A204.1 (cell line): Measurements from ENCODE around the gene APRT.

Source experiments
- FAIRE-seq: peaks from 2 replicates; lab custom pipeline; 2012; peaks lifted over from hg19 to GRCh38; lab: Jason Lieb, UNC

The APRT gene

GRCh38 chr16:88822281-88823040 is 10.7 kb upstream of the APRT start:
- no peak for FAIRE-seq

- FAIRE-seq = no peak
These were observed 9.6 kb upstream of the APRT start for GRCh38 chr16:88821168-88821850.

- FAIRE-seq = no peak
These were observed 8.8 kb upstream of the APRT start for GRCh38 chr16:88820385-88821025.

GRCh38 chr16:88819126-88819525 is 7.4 kb upstream of the APRT start:
- FAIRE-seq = no peak

- no peak for FAIRE-seq
These were observed 6.8 kb upstream of the APRT start for GRCh38 chr16:88818575-88818874.

- FAIRE-seq = no peak
These were observed 6.3 kb upstream of the APRT start for GRCh38 chr16:88817785-88818574.

- FAIRE-seq = no peak
These were observed 5.2 kb upstream of the APRT start for GRCh38 chr16:88816736-88817535.

GRCh38 chr16:88815901-88816589 is 4.3 kb upstream of the APRT start:
- FAIRE-seq = no peak

GRCh38 chr16:88815227-88815626 is 3.5 kb upstream of the APRT start:
- no peak for FAIRE-seq

GRCh38 chr16:88814144-88814502 is 2.4 kb upstream of the APRT start:
- FAIRE-seq = no peak

GRCh38 chr16:88813269-88814143 is 1.8 kb upstream of the APRT start:
- no peak for FAIRE-seq

- FAIRE-seq = no peak
These were observed 963 bp upstream of the APRT start for GRCh38 chr16:88812513-88813268.

GRCh38 chr16:88810912-88811768 is 588 bp downstream of the APRT start:
- FAIRE-seq = no peak

GRCh38 chr16:88810166-88810911 is 1.4 kb downstream of the APRT start:
- FAIRE-seq = no peak

GRCh38 chr16:88809676-88810165 is 2.0 kb downstream of the APRT start:
- no peak for FAIRE-seq

- no peak for FAIRE-seq
These were observed 2.6 kb downstream of the APRT start for GRCh38 chr16:88809068-88809675.
